Neuronal stem cell (in vitro differentiated cells): Measurements from ENCODE around the gene DUSP22.

ENCODE experiments used
- DNase-seq: peaks from one replicate; pipeline ENCODE4 v3.0.0-alpha.2; 2013; ENCODE audit warnings: low spot score
- H2AFZ ChIP-seq: one replicate; pipeline ENCODE4 v1.6.1; 2013; ENCODE audit warnings: mild to moderate bottlenecking, low read length, inconsistent platforms
- H2AK5ac ChIP-seq: 2 replicates; pipeline ENCODE4 v1.6.1; 2013; ENCODE audit warnings: low read depth, mild to moderate bottlenecking, inconsistent platforms, low read length, moderate library complexity, mixed read lengths
- H2BK120ac ChIP-seq: 2 replicates; pipeline ENCODE4 v1.6.1; 2013; ENCODE audit warnings: low read depth, mild to moderate bottlenecking, inconsistent platforms, low read length, moderate library complexity, mixed read lengths
- H2BK12ac ChIP-seq: one replicate; pipeline ENCODE4 v1.6.1; 2013; ENCODE audit warnings: low read length, inconsistent platforms
- H2BK15ac ChIP-seq: 2 replicates; pipeline ENCODE4 v1.6.1; 2013; ENCODE audit warnings: mild to moderate bottlenecking, low read length, inconsistent platforms, mixed read lengths
- H2BK5ac ChIP-seq: one replicate; pipeline ENCODE4 v1.6.1; 2013; ENCODE audit warnings: inconsistent platforms, mild to moderate bottlenecking, low read length, moderate library complexity
- H3K14ac ChIP-seq: one replicate; pipeline ENCODE4 v1.6.1; 2013; ENCODE audit warnings: low read length, inconsistent platforms
- H3K18ac ChIP-seq: 2 replicates; pipeline ENCODE4 v1.6.1; 2013; ENCODE audit warnings: low read length, inconsistent platforms
- H3K23ac ChIP-seq: 2 replicates; pipeline ENCODE4 v1.6.1; 2013; ENCODE audit warnings: low read depth, mild to moderate bottlenecking, mixed read lengths, low read length, inconsistent platforms; ENCODE audit not compliant: poor library complexity
- H3K27ac ChIP-seq: replicated peaks from 3 replicates; pipeline ENCODE4 v1.5.1; 2013; ENCODE audit warnings: low read length, inconsistent platforms
- H3K27me3 ChIP-seq, 3 experiments: 2 replicates each; pipeline ENCODE4 v1.6.1; 2013; ENCODE audit warnings: low read length in 3 of 3, mild to moderate bottlenecking in 2 of 3, inconsistent platforms in 1 of 3, low read depth in 1 of 3, mixed read lengths in 1 of 3, moderate library complexity in 1 of 3; ENCODE audit not compliant: control insufficient read depth in 3 of 3, insufficient read depth in 3 of 3
- H3K36me3 ChIP-seq, 2 donors: replicated peaks in 1 of 2; 2 replicates each; pipeline ENCODE4 v1.6.1; 2013; ENCODE audit warnings: low read length in 2 of 2; ENCODE audit not compliant: control insufficient read depth in 2 of 2, insufficient read depth in 2 of 2
- H3K4ac ChIP-seq: 2 replicates; pipeline ENCODE4 v1.6.1; 2013; ENCODE audit warnings: inconsistent platforms, mild to moderate bottlenecking, low read length, moderate library complexity
- H3K4me1 ChIP-seq, 2 donors: 1 replicate in 1 of 2; 2 replicates in 1 of 2; pipeline ENCODE4 v1.6.1; 2013; ENCODE audit warnings: low read length in 2 of 2, low read depth in 1 of 2; ENCODE audit not compliant: control insufficient read depth in 2 of 2, insufficient read depth in 1 of 2
- H3K4me2 ChIP-seq: one replicate; pipeline ENCODE4 v1.6.1; 2013; ENCODE audit warnings: mild to moderate bottlenecking, low read length, inconsistent platforms; ENCODE audit not compliant: insufficient read depth, poor library complexity, severe bottlenecking
- H3K4me3 ChIP-seq, 2 donors: 2 replicates each; pipeline ENCODE4 v1.5.1; 2013; ENCODE audit warnings: low read length in 2 of 2, mild to moderate bottlenecking in 2 of 2, inconsistent platforms in 1 of 2, moderate library complexity in 1 of 2
- H3K79me1 ChIP-seq: one replicate; pipeline ENCODE4 v1.6.1; 2013; ENCODE audit warnings: low read depth, mild to moderate bottlenecking, inconsistent platforms, low read length, moderate library complexity
- H3K9ac ChIP-seq: one replicate; pipeline ENCODE4 v1.6.1; 2013; ENCODE audit warnings: mild to moderate bottlenecking, low read depth, low read length, inconsistent platforms; ENCODE audit not compliant: poor library complexity
- H3K9me3 ChIP-seq, 2 donors: replicated peaks in 1 of 2; 2 replicates each; pipeline versions ENCODE3 to v1.6.1; 2013; ENCODE audit warnings: low read length in 2 of 2, mild to moderate bottlenecking in 2 of 2, inconsistent platforms in 1 of 2, low read depth in 1 of 2, mixed read lengths in 1 of 2, moderate library complexity in 1 of 2; ENCODE audit not compliant: control insufficient read depth in 2 of 2, insufficient read depth in 1 of 2
- H4K8ac ChIP-seq: one replicate; pipeline ENCODE4 v1.6.1; 2013; ENCODE audit warnings: low read depth, mild to moderate bottlenecking, inconsistent platforms, low read length, moderate library complexity
- H4K91ac ChIP-seq: one replicate; pipeline ENCODE4 v1.6.1; 2013; ENCODE audit warnings: low read length, low read depth, mild to moderate bottlenecking, inconsistent platforms; ENCODE audit not compliant: poor library complexity
- WGBS, 2 donors: extraction: QIAGEN DNeasy Blood & Tissue Kit; methylation state at CpG; one replicate each; pipeline ENCODE4 v1.1.7; 2013; ENCODE audit warnings: missing lambda C conversion rate in 2 of 2, mixed read lengths in 1 of 2; ENCODE audit not compliant: insufficient read length in 2 of 2, insufficient replicate concordance in 1 of 2; ENCODE audit errors: extremely low coverage in 2 of 2; 5-methylcytosine and 5-hydroxymethylcytosine counted together

The DUSP22 gene

DNA sequence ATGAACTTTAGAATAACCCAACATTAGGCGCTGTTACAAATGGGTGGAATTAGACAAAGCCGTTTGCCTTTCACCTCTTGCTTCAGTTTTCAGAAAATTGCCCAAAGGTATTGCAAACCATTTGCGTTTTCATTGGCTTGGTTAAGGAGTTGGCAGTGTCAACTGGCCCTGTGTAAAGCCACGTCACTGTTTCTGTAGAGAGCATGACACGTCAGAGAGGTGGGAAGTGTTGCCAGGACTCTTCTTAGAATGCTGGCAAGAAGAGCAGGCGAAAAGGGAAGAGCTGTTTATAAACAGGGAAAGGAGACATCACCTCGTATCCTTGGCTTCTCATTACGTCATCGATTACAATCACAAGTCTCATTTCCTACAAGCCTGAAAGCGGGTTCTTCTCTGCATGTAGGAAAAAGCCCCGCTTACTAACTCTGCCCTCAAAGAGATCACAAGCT, 95.0 kb downstream of the DUSP22 start:
- Histone ChIP-seq H3K18ac (no peak overlapping the region), H2AFZ (no peak overlapping the region), H3K4me3 (no peak overlapping the region), H2BK5ac (no peak overlapping the region), H3K27me3 (peaks cover 4 to 95% (median 25%) of the 10 kb centered on the region in 3 experiments), H4K8ac (no peak overlapping the region), H3K23ac (no peak overlapping the region), H2BK120ac (no peak overlapping the region), H2BK12ac (no peak overlapping the region), H2BK15ac (no peak overlapping the region), H3K27ac (no peak overlapping the region), H3K9me3 (no peaks in the 10 kb centered on the region), H3K79me1 (no peaks in the 10 kb centered on the region), H3K36me3 (no peaks in the 10 kb centered on the region), H2AK5ac (no peak overlapping the region), H3K4me2 (no peak overlapping the region), H3K14ac (no peak overlapping the region), H3K4me1 (no peaks in the 10 kb centered on the region), H3K4ac (no peak overlapping the region), H4K91ac (no peak overlapping the region), H3K9ac (no peak overlapping the region)
- WGBS, 2 donors, result no CpG with 5 or more reads among the region's 11 CpGs
- DNase-seq, result no peak

DNA sequence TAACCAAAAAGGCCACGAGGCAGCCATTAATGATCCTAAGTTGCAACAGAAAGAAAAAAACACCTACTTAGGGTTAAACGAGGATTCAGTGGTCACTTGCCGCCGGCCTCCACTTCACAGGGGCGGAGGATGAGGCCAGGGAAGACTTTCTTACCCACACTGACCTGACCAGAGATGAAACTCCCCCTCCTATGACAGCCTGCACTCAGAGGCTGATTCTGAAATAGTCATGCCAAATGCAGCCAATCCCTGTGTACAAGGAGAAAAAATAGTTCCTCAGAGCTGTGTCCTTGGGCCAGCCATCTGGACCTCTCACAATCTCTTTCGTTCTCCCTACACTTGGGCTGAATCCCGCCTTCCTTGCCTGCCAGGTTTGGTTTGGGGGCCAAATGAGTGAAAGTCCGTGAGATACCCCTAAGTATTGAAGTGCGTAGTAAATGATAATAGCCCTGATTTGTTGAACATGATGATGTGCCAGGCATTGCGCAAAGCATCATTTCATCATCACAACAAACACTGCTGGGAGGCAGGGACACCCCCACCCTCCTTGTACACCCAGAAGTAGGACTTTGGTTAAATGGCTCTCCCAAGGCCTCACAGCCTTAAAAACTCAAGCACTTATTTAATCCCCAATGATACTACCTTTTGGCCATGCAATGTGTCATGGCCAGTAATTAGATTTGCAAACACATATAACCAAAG, 96.1 kb downstream of the DUSP22 start:
- H3K18ac ChIP-seq, result no peak overlapping the region
- no peak overlapping the region for H2BK120ac ChIP-seq
- H3K9ac ChIP-seq, result no peak overlapping the region
- no peaks in the 10 kb centered on the region for H3K79me1 ChIP-seq
- no peaks in the 10 kb centered on the region for H3K9me3 ChIP-seq
- H4K91ac ChIP-seq, result no peak overlapping the region
- no peak overlapping the region for H2AFZ ChIP-seq
- peaks cover 14 to 96% (median 36%) of the 10 kb centered on the region in 3 experiments for H3K27me3 ChIP-seq
- H2BK15ac ChIP-seq, result no peak overlapping the region
- no CpG with 5 or more reads among the region's 10 CpGs for WGBS, 2 donors
- peaks cover 0 to 2% of the 10 kb centered on the region in 2 donors for H3K4me1 ChIP-seq
- no peak for DNase-seq
- no peak overlapping the region for H3K4me3 ChIP-seq
- H3K14ac ChIP-seq, result no peak overlapping the region
- no peak overlapping the region for H3K4me2 ChIP-seq
- no peak overlapping the region for H2BK5ac ChIP-seq
- no peak overlapping the region for H3K27ac ChIP-seq
- H2AK5ac ChIP-seq, result no peak overlapping the region
- no peaks in the 10 kb centered on the region for H3K36me3 ChIP-seq
- H4K8ac ChIP-seq, result no peak overlapping the region
- H3K23ac ChIP-seq, result no peak overlapping the region
- H2BK12ac ChIP-seq, result no peak overlapping the region
- no peak overlapping the region for H3K4ac ChIP-seq

- H3K18ac ChIP-seq, result no peak overlapping the region
- no peak for DNase-seq
- no peaks in the 10 kb centered on the region for H3K36me3 ChIP-seq
- H4K91ac ChIP-seq, result no peak overlapping the region
- WGBS, 2 donors, result no CpG with 5 or more reads among the region's 7 CpGs
- H3K9ac ChIP-seq, result no peak overlapping the region
- no peak overlapping the region for H2AFZ ChIP-seq
- H2BK120ac ChIP-seq, result no peak overlapping the region
- no peak overlapping the region for H3K27ac ChIP-seq
- H3K23ac ChIP-seq, result no peak overlapping the region
- peaks cover 0 to 2% of the 10 kb centered on the region in 2 donors for H3K4me1 ChIP-seq
- H2BK5ac ChIP-seq, result no peak overlapping the region
- no peak overlapping the region for H3K14ac ChIP-seq
- no peak overlapping the region for H2AK5ac ChIP-seq
- no peaks in the 10 kb centered on the region for H3K9me3 ChIP-seq
- no peak overlapping the region for H4K8ac ChIP-seq
- no peak overlapping the region for H2BK12ac ChIP-seq
- H3K4me3 ChIP-seq, result no peak overlapping the region
- no peak overlapping the region for H2BK15ac ChIP-seq
- no peaks in the 10 kb centered on the region for H3K79me1 ChIP-seq
- H3K4ac ChIP-seq, result no peak overlapping the region
- H3K27me3 ChIP-seq, result peaks cover 14 to 97% (median 44%) of the 10 kb centered on the region in 3 experiments
- no peak overlapping the region for H3K4me2 ChIP-seq
These were observed 96.9 kb downstream of the DUSP22 start for GRCh38 chr6:389143-389542.

DNA sequence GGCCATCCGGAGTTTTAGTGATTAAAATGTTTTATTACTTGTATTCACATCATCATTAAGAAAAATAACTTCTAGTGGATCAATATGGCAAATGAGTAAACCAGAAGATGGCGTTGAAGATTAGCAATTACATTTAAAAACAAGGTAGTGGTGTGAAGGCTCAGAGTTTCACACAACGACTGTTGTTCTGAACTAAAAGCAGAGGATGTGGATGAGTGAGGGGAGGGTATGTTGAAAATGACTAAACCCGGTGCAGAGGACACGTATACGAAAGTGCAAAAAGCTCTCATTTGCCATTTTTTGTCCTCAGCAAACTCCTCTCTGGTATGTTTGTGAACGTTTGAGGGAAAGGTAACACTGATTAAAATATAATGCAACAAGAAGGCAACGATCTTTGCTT, 97.3 kb downstream of the DUSP22 start:
- Histone ChIP-seq H3K4me1 (peaks cover 0 to 2% of the 10 kb centered on the region in 2 donors), H2BK12ac (no peak overlapping the region), H4K8ac (no peak overlapping the region), H3K4ac (no peak overlapping the region), H3K27me3 (peaks cover 14 to 98% (median 47%) of the 10 kb centered on the region in 3 experiments), H3K9ac (no peak overlapping the region), H2BK120ac (no peak overlapping the region), H2AFZ (no peak overlapping the region), H3K18ac (no peak overlapping the region), H3K14ac (no peak overlapping the region), H2BK15ac (no peak overlapping the region), H4K91ac (no peak overlapping the region), H3K23ac (no peak overlapping the region), H3K4me3 (no peak overlapping the region), H3K36me3 (no peaks in the 10 kb centered on the region), H3K9me3 (no peaks in the 10 kb centered on the region), H3K79me1 (no peaks in the 10 kb centered on the region), H2BK5ac (no peak overlapping the region), H2AK5ac (no peak overlapping the region), H3K27ac (no peak overlapping the region), H3K4me2 (no peak overlapping the region)
- WGBS, 2 donors, result no CpG with 5 or more reads among the region's 8 CpGs
- no peak for DNase-seq
